GM23338 (cell line): ENCODE measurements around the gene GNB1. TPM values are rescaled to one million over a fixed set of nuclear protein-coding genes. Genes with fewer than 3 reads are reported as not detected.

Source experiments
- ATAC-seq: fragments of 200-7000 bp; cut with Tn5 transposase; 3 replicates; pipeline ENCODE4 v1.9.1; 2020
- DNase-seq: peaks from one replicate; pipeline ENCODE4 v3.0.0-alpha.2; 2015; ENCODE audit warnings: low spot score
- H2AFZ ChIP-seq: fragments of 200-600 bp; sonication (generic); 2 replicates; pipeline ENCODE4 v1.8.0; 2016; ENCODE audit warnings: antibody characterized with exemption, mild to moderate bottlenecking, moderate library complexity
- H3F3A ChIP-seq: fragments of 200-600 bp; sonication (generic); replicated peaks from 2 replicates; pipeline ENCODE4 v1.8.0; 2017; ENCODE audit warnings: antibody characterized with exemption, mixed run types, low read depth
- H3K27ac ChIP-seq: fragments of 200-600 bp; sonication (generic); 2 replicates; pipeline ENCODE4 v1.6.1; 2016; ENCODE audit warnings: low read depth
- H3K27me3 ChIP-seq: fragments of 200-600 bp; sonication (generic); 2 replicates; pipeline ENCODE4 v1.8.0; 2016; ENCODE audit warnings: mild to moderate bottlenecking, mixed run types, moderate library complexity; ENCODE audit not compliant: insufficient read depth
- H3K36me3 ChIP-seq: fragments of 200-600 bp; sonication (generic); 2 replicates; pipeline ENCODE4 v1.8.0; 2016; ENCODE audit warnings: mild to moderate bottlenecking; ENCODE audit not compliant: insufficient read depth
- H3K4me1 ChIP-seq: fragments of 200-600 bp; sonication (generic); 2 replicates; pipeline ENCODE4 v1.8.0; 2016; ENCODE audit warnings: mild to moderate bottlenecking, moderate library complexity; ENCODE audit not compliant: insufficient read depth
- H3K4me2 ChIP-seq: fragments of 200-600 bp; sonication (generic); 2 replicates; pipeline ENCODE4 v1.7.1; 2017; ENCODE audit warnings: mixed run types
- H3K4me3 ChIP-seq: fragments of 200-600 bp; sonication (generic); 2 replicates; pipeline ENCODE4 v1.6.1; 2016; ENCODE audit warnings: mixed run types
- H3K79me2 ChIP-seq: fragments of 200-600 bp; sonication (generic); replicated peaks from 2 replicates; pipeline ENCODE4 v1.8.0; 2017; ENCODE audit warnings: mild to moderate bottlenecking; ENCODE audit not compliant: insufficient read depth
- H3K9me2 ChIP-seq: fragments of 200-600 bp; sonication (generic); 2 replicates; pipeline ENCODE4 v1.8.0; 2017; ENCODE audit not compliant: insufficient read depth
- H4K20me1 ChIP-seq: fragments of 200-600 bp; sonication (generic); replicated peaks from 2 replicates; pipeline ENCODE4 v1.8.0; 2017; ENCODE audit warnings: mild to moderate bottlenecking; ENCODE audit not compliant: insufficient read depth
- H3K27ac Mint-ChIP-seq: 2 replicates; pipeline ENCODE4 v1.8.0; 2020; ENCODE audit warnings: inconsistent platforms, mild to moderate bottlenecking, moderate library complexity, mixed read lengths
- H3K27me3 Mint-ChIP-seq: 3 replicates; pipeline ENCODE4 v1.8.0; 2022; ENCODE audit warnings: low read depth, mild to moderate bottlenecking, moderate library complexity, mixed read lengths, inconsistent platforms; ENCODE audit not compliant: insufficient read depth, poor library complexity
- H3K36me3 Mint-ChIP-seq: 3 replicates; pipeline ENCODE4 v1.8.0; 2021; ENCODE audit warnings: low read depth, mild to moderate bottlenecking, inconsistent platforms, moderate library complexity, mixed read lengths
- H3K4me1 Mint-ChIP-seq: 3 replicates; pipeline ENCODE4 v1.8.0; 2020; ENCODE audit warnings: mild to moderate bottlenecking, inconsistent platforms, mixed read lengths
- H3K4me3 Mint-ChIP-seq: 3 replicates; pipeline ENCODE4 v1.8.0; 2021; ENCODE audit warnings: moderate library complexity, mild to moderate bottlenecking, inconsistent platforms, mixed read lengths
- H3K9me3 Mint-ChIP-seq: 3 replicates; pipeline ENCODE4 v1.8.0; 2020; ENCODE audit warnings: moderate library complexity, mild to moderate bottlenecking, inconsistent platforms, mixed read lengths
- CREB1 ChIP-seq: fragments of 250-450 bp; sonication (Bioruptor Pico); IDR thresholded peaks from 2 replicates; pipeline ENCODE4 v1.5.0; 2020; ENCODE audit warnings: low read depth, mild to moderate bottlenecking, moderate library complexity
- EZH2 ChIP-seq: fragments of 200-600 bp; sonication (generic); IDR thresholded peaks from one replicate; pipeline ENCODE4 v1.8.0; 2017; ENCODE audit warnings: antibody characterized with exemption, mild to moderate bottlenecking, low read depth; ENCODE audit not compliant: unreplicated experiment
- EZH2phosphoT487 ChIP-seq: fragments of 200-600 bp; sonication (generic); IDR thresholded peaks from one replicate; pipeline ENCODE4 v1.8.1; 2018; ENCODE audit warnings: antibody characterized with exemption; ENCODE audit not compliant: unreplicated experiment
- JUNB ChIP-seq: IDR thresholded peaks from one replicate; pipeline ENCODE4 v1.6.1; 2016; ENCODE audit warnings: antibody characterized with exemption; ENCODE audit not compliant: unreplicated experiment
- NANOG ChIP-seq: IDR thresholded peaks from 2 replicates; pipeline ENCODE4 v1.6.1; 2016; ENCODE audit warnings: antibody characterized with exemption, borderline replicate concordance
- STAT1 ChIP-seq: IDR thresholded peaks from one replicate; pipeline ENCODE4 v1.6.1; 2016; ENCODE audit warnings: antibody characterized with exemption; ENCODE audit not compliant: unreplicated experiment
- ZNF114 ChIP-seq: fragments of 250-450 bp; sonication (Bioruptor Pico); IDR thresholded peaks from 2 replicates; pipeline ENCODE4 v1.5.0; 2020; ENCODE audit warnings: mild to moderate bottlenecking, moderate library complexity
- ZNF331 ChIP-seq: fragments of 250-450 bp; sonication (Bioruptor Pico); IDR thresholded peaks from 2 replicates; pipeline ENCODE4 v1.5.0; 2020; ENCODE audit warnings: low read depth, mild to moderate bottlenecking, moderate library complexity
- polyA plus RNA-seq: library from polyadenylated mRNA; unstranded; fragments of >200 nt; fragmentation: Nextera tagmentation; extraction: Ambion mirVana; gene quantifications from 2 replicates; pipeline ENCODE4 v1.2.1, GENCODE V29; 2016
- total RNA-seq: library from RNA; depleted of rRNA; stranded (reverse); fragments of >200 nt; shearing (Covaris generic); gene quantifications from 2 replicates; pipeline ENCODE4 v1.2.3, GENCODE V29; 2014
- TF ChIP-seq, protein P1 (sequence below): IDR thresholded peaks from one replicate; pipeline ENCODE4 v1.6.1; 2018; ENCODE audit warnings: antibody characterized with exemption; ENCODE audit not compliant: unreplicated experiment

Gene GNB1
- total and polyA plus RNA-seq, 2 experiments from 2014 or later = 65.4 to 138 TPM

- no peaks in the 10 kb centered on the region for H3K36me3 Mint-ChIP-seq
- H3K4me1 Mint-ChIP-seq = no peaks in the 10 kb centered on the region; the same call in 2 of the 3 replicates
- ATAC-seq (no peak), DNase-seq (no peak)
- no peak overlapping the region for H3K27ac ChIP-seq
- H3K27me3 ChIP-seq = no peaks in the 10 kb centered on the region
- TF ChIP-seq STAT1 (no peak), JUNB (no peak)
- H3K36me3 ChIP-seq = no peaks in the 10 kb centered on the region
- no peaks in the 10 kb centered on the region for H4K20me1 ChIP-seq
- no peaks in the 10 kb centered on the region for H3K79me2 ChIP-seq
- H3F3A ChIP-seq = 0 out of 2 replicates have a peak, but pooled peaks cover 4% of the 10 kb centered on the region
- H2AFZ ChIP-seq = peak overlapping the region; percentile 74
- peaks cover 12% of the 10 kb centered on the region for H3K9me3 Mint-ChIP-seq
- H3K4me3 ChIP-seq = no peak overlapping the region
- no peak overlapping the region for H3K4me3 Mint-ChIP-seq
- H3K27ac Mint-ChIP-seq = no peak overlapping the region
- no peaks in the 10 kb centered on the region for H3K9me2 ChIP-seq
- H3K4me1 ChIP-seq = no peaks in the 10 kb centered on the region
- no peak overlapping the region for H3K4me2 ChIP-seq
- peaks cover 5% of the 10 kb centered on the region for H3K27me3 Mint-ChIP-seq
These were observed 37.6 kb upstream of the GNB1 start for GRCh38 chr1:1928231-1929101.

- DNase-seq = no peak
- no peaks in the 10 kb centered on the region for H3K27me3 ChIP-seq
- H3K36me3 Mint-ChIP-seq = no peaks in the 10 kb centered on the region
- H3K79me2 ChIP-seq = no peaks in the 10 kb centered on the region
- H3K9me3 Mint-ChIP-seq = peaks cover 12% of the 10 kb centered on the region
- no peaks in the 10 kb centered on the region for H3K9me2 ChIP-seq
- no peaks in the 10 kb centered on the region; the same call in 2 of the 3 replicates for H3K4me1 Mint-ChIP-seq
- H3K4me3 ChIP-seq = no peak overlapping the region
- H3K4me1 ChIP-seq = no peaks in the 10 kb centered on the region
- H3K27ac ChIP-seq = no peak overlapping the region
- no peaks in the 10 kb centered on the region for H3K36me3 ChIP-seq
- no peak overlapping the region for H3K27ac Mint-ChIP-seq
- no peak overlapping the region for H3K4me2 ChIP-seq
- TF ChIP-seq NANOG (no peak), JUNB (no peak), CREB1 (no peak), STAT1 (no peak), ZNF331 (CRISPR knock-in tag) (no peak), EZH2phosphoT487 (no peak), EZH2 (no peak), ZNF114 (CRISPR knock-in tag) (no peak)
- TF ChIP-seq, protein P1, sequence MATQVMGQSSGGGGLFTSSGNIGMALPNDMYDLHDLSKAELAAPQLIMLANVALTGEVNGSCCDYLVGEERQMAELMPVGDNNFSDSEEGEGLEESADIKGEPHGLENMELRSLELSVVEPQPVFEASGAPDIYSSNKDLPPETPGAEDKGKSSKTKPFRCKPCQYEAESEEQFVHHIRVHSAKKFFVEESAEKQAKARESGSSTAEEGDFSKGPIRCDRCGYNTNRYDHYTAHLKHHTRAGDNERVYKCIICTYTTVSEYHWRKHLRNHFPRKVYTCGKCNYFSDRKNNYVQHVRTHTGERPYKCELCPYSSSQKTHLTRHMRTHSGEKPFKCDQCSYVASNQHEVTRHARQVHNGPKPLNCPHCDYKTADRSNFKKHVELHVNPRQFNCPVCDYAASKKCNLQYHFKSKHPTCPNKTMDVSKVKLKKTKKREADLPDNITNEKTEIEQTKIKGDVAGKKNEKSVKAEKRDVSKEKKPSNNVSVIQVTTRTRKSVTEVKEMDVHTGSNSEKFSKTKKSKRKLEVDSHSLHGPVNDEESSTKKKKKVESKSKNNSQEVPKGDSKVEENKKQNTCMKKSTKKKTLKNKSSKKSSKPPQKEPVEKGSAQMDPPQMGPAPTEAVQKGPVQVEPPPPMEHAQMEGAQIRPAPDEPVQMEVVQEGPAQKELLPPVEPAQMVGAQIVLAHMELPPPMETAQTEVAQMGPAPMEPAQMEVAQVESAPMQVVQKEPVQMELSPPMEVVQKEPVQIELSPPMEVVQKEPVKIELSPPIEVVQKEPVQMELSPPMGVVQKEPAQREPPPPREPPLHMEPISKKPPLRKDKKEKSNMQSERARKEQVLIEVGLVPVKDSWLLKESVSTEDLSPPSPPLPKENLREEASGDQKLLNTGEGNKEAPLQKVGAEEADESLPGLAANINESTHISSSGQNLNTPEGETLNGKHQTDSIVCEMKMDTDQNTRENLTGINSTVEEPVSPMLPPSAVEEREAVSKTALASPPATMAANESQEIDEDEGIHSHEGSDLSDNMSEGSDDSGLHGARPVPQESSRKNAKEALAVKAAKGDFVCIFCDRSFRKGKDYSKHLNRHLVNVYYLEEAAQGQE = no peak
- ATAC-seq = no peak
- 0 out of 2 replicates have a peak, but pooled peaks cover 3% of the 10 kb centered on the region for H3F3A ChIP-seq
- no peak overlapping the region for H3K4me3 Mint-ChIP-seq
- no peaks in the 10 kb centered on the region for H4K20me1 ChIP-seq
- peaks cover 5% of the 10 kb centered on the region for H3K27me3 Mint-ChIP-seq
- no peak overlapping the region for H2AFZ ChIP-seq
These were observed 36.9 kb upstream of the GNB1 start for GRCh38 chr1:1927751-1928150.
